Measurements from ENCODE around the gene CABS1.

The CABS1 gene

GRCh38 chr4:70299643-70300042 lies 35.1 kb upstream of the CABS1 start:
- TF ChIP-seq CEBPB (IDR thresholded peaks at IDR 0.05) (no peak), NFIC (IDR thresholded peaks at IDR 0.05) (no peak), TEAD4 (IDR thresholded peaks at IDR 0.05) (no peak), RAD21 (IDR thresholded peaks at IDR 0.05; ENCODE audit: low read depth) (no peak), USF1 (IDR thresholded peaks at IDR 0.05) (no peak), FOXM1 (IDR thresholded peaks at IDR 0.05; ENCODE audit: borderline replicate concordance, low read depth) (no peak), CREB1 (IDR thresholded peaks at IDR 0.05; ENCODE audit: low read depth) (no peak), TAF1 (IDR thresholded peaks at IDR 0.05; ENCODE audit: low read depth) (no peak), TCF12 (IDR thresholded peaks at IDR 0.05; ENCODE audit: low read depth) (no peak), YY1 (IDR thresholded peaks at IDR 0.05; ENCODE audit: low read depth) (no peak), MAX (IDR thresholded peaks at IDR 0.05) (no peak), EP300 (IDR thresholded peaks at IDR 0.05; ENCODE audit: borderline replicate concordance) (no peak), ZBTB7A (IDR thresholded peaks at IDR 0.05; ENCODE audit: low read depth) (no peak), REST (IDR thresholded peaks at IDR 0.05; ENCODE audit: low read depth) (no peak), EGR1 (IDR thresholded peaks at IDR 0.05) (no peak)

- no peak for TF ChIP-seq MAX (IDR thresholded peaks at IDR 0.05)
Measured at GRCh38 chr4:70300215-70300614, 34.6 kb upstream of the CABS1 start.

GRCh38 chr4:70303090-70303489 lies 31.7 kb upstream of the CABS1 start:
- TF ChIP-seq EGR1 (IDR thresholded peaks at IDR 0.05) = no peak
- TF ChIP-seq TAF1 (IDR thresholded peaks at IDR 0.05; ENCODE audit: low read depth) = no peak
- TF ChIP-seq TCF12 (IDR thresholded peaks at IDR 0.05; ENCODE audit: low read depth) = no peak
- no peak for TF ChIP-seq NFIC (IDR thresholded peaks at IDR 0.05)
- no peak for TF ChIP-seq CREB1 (IDR thresholded peaks at IDR 0.05; ENCODE audit: low read depth)
- no peak for TF ChIP-seq CEBPB (IDR thresholded peaks at IDR 0.05)

- TF ChIP-seq TCF12 (IDR thresholded peaks at IDR 0.05; ENCODE audit: low read depth) (no peak), ZBTB7A (IDR thresholded peaks at IDR 0.05; ENCODE audit: low read depth) (no peak), MAX (IDR thresholded peaks at IDR 0.05) (no peak), CEBPB (IDR thresholded peaks at IDR 0.05) (no peak), CREB1 (IDR thresholded peaks at IDR 0.05; ENCODE audit: low read depth) (no peak), RAD21 (IDR thresholded peaks at IDR 0.05; ENCODE audit: low read depth) (no peak), TEAD4 (IDR thresholded peaks at IDR 0.05) (no peak), USF1 (IDR thresholded peaks at IDR 0.05) (no peak)
Measured at GRCh38 chr4:70305601-70306000, 29.2 kb upstream of the CABS1 start.

GRCh38 chr4:70306076-70306475 lies 28.7 kb upstream of the CABS1 start:
- TF ChIP-seq RAD21 (IDR thresholded peaks at IDR 0.05; ENCODE audit: low read depth) = no peak
- no peak for TF ChIP-seq YY1 (IDR thresholded peaks at IDR 0.05; ENCODE audit: low read depth)
- TF ChIP-seq ZBTB7A (IDR thresholded peaks at IDR 0.05; ENCODE audit: low read depth) = no peak
- no peak for TF ChIP-seq EP300 (IDR thresholded peaks at IDR 0.05; ENCODE audit: borderline replicate concordance)
- no peak for TF ChIP-seq CREB1 (IDR thresholded peaks at IDR 0.05; ENCODE audit: low read depth)
- no peak for TF ChIP-seq NFIC (IDR thresholded peaks at IDR 0.05)
- TF ChIP-seq EGR1 (IDR thresholded peaks at IDR 0.05) = no peak
- no peak for TF ChIP-seq TCF12 (IDR thresholded peaks at IDR 0.05; ENCODE audit: low read depth)
- TF ChIP-seq TAF1 (IDR thresholded peaks at IDR 0.05; ENCODE audit: low read depth) = no peak
- TF ChIP-seq TEAD4 (IDR thresholded peaks at IDR 0.05) = no peak
- TF ChIP-seq REST (IDR thresholded peaks at IDR 0.05; ENCODE audit: low read depth) = no peak
- no peak for TF ChIP-seq CEBPB (IDR thresholded peaks at IDR 0.05)
- TF ChIP-seq USF1 (IDR thresholded peaks at IDR 0.05) = no peak

GRCh38 chr4:70313736-70314135 lies 21.0 kb upstream of the CABS1 start:
- TF ChIP-seq EP300 (IDR thresholded peaks at IDR 0.05; ENCODE audit: borderline replicate concordance) (no peak), RAD21 (IDR thresholded peaks at IDR 0.05; ENCODE audit: low read depth) (no peak), TCF12 (IDR thresholded peaks at IDR 0.05; ENCODE audit: low read depth) (no peak), MAX (IDR thresholded peaks at IDR 0.05) (no peak), CEBPB (IDR thresholded peaks at IDR 0.05) (no peak), EGR1 (IDR thresholded peaks at IDR 0.05) (no peak), REST (IDR thresholded peaks at IDR 0.05; ENCODE audit: low read depth) (no peak), USF1 (IDR thresholded peaks at IDR 0.05) (no peak), CREB1 (IDR thresholded peaks at IDR 0.05; ENCODE audit: low read depth) (no peak), TAF1 (IDR thresholded peaks at IDR 0.05; ENCODE audit: low read depth) (no peak)
